ENCODE measurements around the gene C4B.
"Not testable (repeated sequence)": the region's sequence is repeated elsewhere in the genome, so short reads cannot be mapped to it uniquely, and the experiment has no call there.

- TF ChIP-seq EZH2 (IDR thresholded peaks at IDR 0.05; ENCODE audit: insufficient read depth, low read length); CTCF (IDR thresholded peaks at IDR 0.05; ENCODE audit: insufficient read depth, low read depth, low read length): not testable (repeated sequence)
Observed at GRCh38 chr6:31976065-31976464, 38.5 kb upstream of the C4B start.

All from astrocyte (in vitro differentiated cells and primary cell).